Activated T-cell treated with anti-CD3 and anti-CD28 coated beads for 48 hours (primary cell): Measurements from ENCODE around the gene HRAS.
A peak's percentile ranks its signal among the peaks of the same experiment; 100 is the strongest.

Source experiments
- DNase-seq: peaks from one replicate; pipeline ENCODE4 v3.0.0-alpha.2; 2020; ENCODE audit warnings: low read depth

Gene HRAS

GRCh38 chr11:553083-553987 lies 18.0 kb upstream of the HRAS start:
- no peak for DNase-seq

GRCh38 chr11:551596-551995 lies 16.2 kb upstream of the HRAS start:
- DNase-seq, result no peak

GRCh38 chr11:551131-551530 lies 15.8 kb upstream of the HRAS start:
- no peak for DNase-seq

GRCh38 chr11:550746-551085 lies 15.3 kb upstream of the HRAS start:
- DNase-seq, result no peak

- no peak for DNase-seq
Observed at GRCh38 chr11:550021-550745, 14.8 kb upstream of the HRAS start.

- DNase-seq, result no peak
Observed at GRCh38 chr11:548700-549603, 13.6 kb upstream of the HRAS start.

GRCh38 chr11:545171-545570 lies 9.8 kb upstream of the HRAS start:
- DNase-seq, result no peak

- no peak for DNase-seq
Observed at GRCh38 chr11:544817-545166, 9.4 kb upstream of the HRAS start.

- no peak for DNase-seq
Observed at GRCh38 chr11:541433-541885, 6.1 kb upstream of the HRAS start.

- DNase-seq, result no peak
Observed at GRCh38 chr11:540583-541432, 5.4 kb upstream of the HRAS start.

GRCh38 chr11:539971-540481 lies 4.7 kb upstream of the HRAS start:
- no peak for DNase-seq

- no peak for DNase-seq
Observed at GRCh38 chr11:538431-539051, 3.2 kb upstream of the HRAS start.

GRCh38 chr11:537622-538430 lies 2.5 kb upstream of the HRAS start:
- DNase-seq, result no peak

- peak; percentile 93 for DNase-seq
Observed at GRCh38 chr11:536841-537621, 1.7 kb upstream of the HRAS start, which contains the start of gene LRRC56. Gene LRRC56, plus strand, starts transcription at chr11:537527. Its CDS starts 3,158 bp downstream, at chr11:540685.

GRCh38 chr11:535210-535518 lies 212 bp downstream of the HRAS start:
- no peak for DNase-seq

GRCh38 chr11:534396-535209 lies 773 bp downstream of the HRAS start:
- DNase-seq, result no peak

GRCh38 chr11:533586-534395 lies 1.6 kb downstream of the HRAS start:
- DNase-seq, result no peak
